Parathyroid adenoma (tissue), 2 donors: Measurements from ENCODE around the gene GRIK2.

Source experiments
- H2AFZ ChIP-seq: fragments of 300-600 bp; sonication (generic); one replicate; pipeline ENCODE4 v1.7.0; 2017; ENCODE audit warnings: antibody characterized with exemption, mild to moderate bottlenecking
- H3K27ac ChIP-seq: fragments of 300-600 bp; sonication (generic); one replicate; pipeline ENCODE4 v1.7.0; 2017
- H3K27me3 ChIP-seq: fragments of 300-600 bp; sonication (generic); one replicate; pipeline ENCODE4 v1.7.0; 2017; ENCODE audit warnings: low read length; ENCODE audit not compliant: control insufficient read depth, insufficient read depth
- H3K36me3 ChIP-seq: fragments of 300-600 bp; sonication (generic); one replicate; pipeline ENCODE4 v1.7.0; 2017; ENCODE audit warnings: low read length; ENCODE audit not compliant: control insufficient read depth, insufficient read depth
- H3K4me1 ChIP-seq: fragments of 300-600 bp; sonication (generic); one replicate; pipeline ENCODE4 v1.7.0; 2017; ENCODE audit warnings: control low read depth
- H3K4me2 ChIP-seq: fragments of 300-600 bp; sonication (generic); one replicate; pipeline ENCODE4 v1.7.0; 2017; ENCODE audit warnings: low read length
- H3K4me3 ChIP-seq: fragments of 300-600 bp; sonication (generic); one replicate; pipeline ENCODE4 v1.7.0; 2017; ENCODE audit warnings: low read depth, low read length
- H3K79me2 ChIP-seq: fragments of 300-600 bp; sonication (generic); one replicate; pipeline ENCODE4 v1.7.0; 2017; ENCODE audit warnings: control low read depth
- H3K9ac ChIP-seq: fragments of 300-600 bp; sonication (generic); one replicate; pipeline ENCODE4 v1.7.0; 2017; ENCODE audit warnings: mild to moderate bottlenecking
- H3K9me3 ChIP-seq: fragments of 300-600 bp; sonication (generic); one replicate; pipeline ENCODE4 v1.7.0; 2017; ENCODE audit warnings: low read length; ENCODE audit not compliant: control insufficient read depth
- TF ChIP-seq, protein P1 (sequence below): fragments of 300-600 bp; sonication (generic); IDR thresholded peaks from one replicate; pipeline ENCODE4 v1.7.0; 2017; ENCODE audit warnings: antibody characterized with exemption, mild to moderate bottlenecking
- donor health status: primary hyperparathyroidism.

GRIK2 gene

DNA sequence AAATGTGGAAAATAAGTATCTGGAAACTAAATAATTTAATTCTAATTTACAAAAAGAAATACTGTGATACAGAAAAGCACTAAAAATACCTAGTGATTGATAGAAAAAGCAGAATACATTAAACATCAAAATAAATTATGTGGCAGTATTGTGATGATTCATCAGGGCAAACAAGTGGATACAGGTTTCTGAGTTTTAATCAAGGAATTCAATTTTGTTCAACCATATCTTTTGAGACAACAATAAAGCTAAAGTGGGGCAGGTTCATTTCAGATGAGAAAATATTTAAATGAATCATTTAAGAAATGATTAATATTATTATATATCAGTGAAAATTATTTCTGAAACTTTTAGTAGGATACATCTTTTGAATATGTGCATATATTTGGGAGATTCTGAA lies 49.8 kb downstream of the GRIK2 start:
- H3K4me2 ChIP-seq: no peak overlapping the region
- no peaks in the 10 kb centered on the region for H3K4me1 ChIP-seq
- no peaks in the 10 kb centered on the region for H3K27me3 ChIP-seq
- TF ChIP-seq, protein P1, sequence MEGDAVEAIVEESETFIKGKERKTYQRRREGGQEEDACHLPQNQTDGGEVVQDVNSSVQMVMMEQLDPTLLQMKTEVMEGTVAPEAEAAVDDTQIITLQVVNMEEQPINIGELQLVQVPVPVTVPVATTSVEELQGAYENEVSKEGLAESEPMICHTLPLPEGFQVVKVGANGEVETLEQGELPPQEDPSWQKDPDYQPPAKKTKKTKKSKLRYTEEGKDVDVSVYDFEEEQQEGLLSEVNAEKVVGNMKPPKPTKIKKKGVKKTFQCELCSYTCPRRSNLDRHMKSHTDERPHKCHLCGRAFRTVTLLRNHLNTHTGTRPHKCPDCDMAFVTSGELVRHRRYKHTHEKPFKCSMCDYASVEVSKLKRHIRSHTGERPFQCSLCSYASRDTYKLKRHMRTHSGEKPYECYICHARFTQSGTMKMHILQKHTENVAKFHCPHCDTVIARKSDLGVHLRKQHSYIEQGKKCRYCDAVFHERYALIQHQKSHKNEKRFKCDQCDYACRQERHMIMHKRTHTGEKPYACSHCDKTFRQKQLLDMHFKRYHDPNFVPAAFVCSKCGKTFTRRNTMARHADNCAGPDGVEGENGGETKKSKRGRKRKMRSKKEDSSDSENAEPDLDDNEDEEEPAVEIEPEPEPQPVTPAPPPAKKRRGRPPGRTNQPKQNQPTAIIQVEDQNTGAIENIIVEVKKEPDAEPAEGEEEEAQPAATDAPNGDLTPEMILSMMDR: no peak
- no peak overlapping the region for H2AFZ ChIP-seq
- H3K9ac ChIP-seq: no peak overlapping the region
- H3K79me2 ChIP-seq: no peaks in the 10 kb centered on the region
- no peak overlapping the region for H3K27ac ChIP-seq
- H3K4me3 ChIP-seq: no peak overlapping the region
- H3K9me3 ChIP-seq: no peaks in the 10 kb centered on the region
- H3K36me3 ChIP-seq: no peaks in the 10 kb centered on the region

DNA sequence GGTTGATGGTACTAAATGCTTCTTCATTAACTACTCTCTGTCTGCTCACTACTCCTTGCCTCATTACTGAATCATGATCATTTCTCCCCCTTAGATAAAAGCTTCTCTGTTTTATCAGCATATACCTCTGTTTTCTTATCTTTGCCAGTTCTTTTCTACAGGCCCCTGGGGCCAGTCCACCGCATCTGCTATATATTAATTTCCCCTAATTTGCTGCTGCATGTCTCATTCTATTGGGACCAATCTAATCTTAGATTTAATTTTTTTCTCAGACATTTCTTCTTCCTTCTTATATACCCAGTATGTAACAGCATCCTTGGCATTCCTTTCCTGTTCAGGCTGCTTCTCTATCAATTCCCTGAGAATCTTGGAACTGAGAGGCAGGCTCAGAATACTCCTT lies 51.2 kb downstream of the GRIK2 start:
- Histone ChIP-seq H3K27me3 (no peaks in the 10 kb centered on the region), H2AFZ (no peak overlapping the region), H3K36me3 (no peaks in the 10 kb centered on the region), H3K4me3 (no peak overlapping the region), H3K4me1 (no peaks in the 10 kb centered on the region), H3K4me2 (no peak overlapping the region), H3K79me2 (no peaks in the 10 kb centered on the region), H3K9me3 (no peaks in the 10 kb centered on the region), H3K27ac (no peak overlapping the region), H3K9ac (no peak overlapping the region)
- TF ChIP-seq, protein P1: no peak

DNA sequence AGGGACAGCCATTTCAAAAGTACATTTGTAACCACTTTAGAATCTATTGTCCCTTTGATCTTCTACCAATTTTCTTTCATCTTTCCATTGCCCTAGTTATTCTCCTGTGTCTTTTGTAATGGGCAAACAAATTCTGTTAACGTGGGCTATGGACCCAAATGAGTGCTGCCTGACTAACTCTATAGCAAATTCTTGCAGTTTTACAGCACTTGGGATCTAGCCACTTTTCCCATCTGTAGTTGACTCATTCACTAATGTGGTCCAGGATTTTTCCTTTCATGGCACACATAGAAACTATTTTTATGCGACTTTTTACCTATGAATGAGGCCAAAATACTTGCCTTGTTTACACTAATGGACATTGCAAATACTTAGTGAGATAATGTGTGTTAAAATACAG lies 52.0 kb downstream of the GRIK2 start:
- no peak overlapping the region for H3K4me2 ChIP-seq
- H3K9ac ChIP-seq: no peak overlapping the region
- TF ChIP-seq, protein P1: no peak
- no peaks in the 10 kb centered on the region for H3K4me1 ChIP-seq
- no peak overlapping the region for H2AFZ ChIP-seq
- H3K9me3 ChIP-seq: no peaks in the 10 kb centered on the region
- no peaks in the 10 kb centered on the region for H3K36me3 ChIP-seq
- no peaks in the 10 kb centered on the region for H3K27me3 ChIP-seq
- H3K4me3 ChIP-seq: no peak overlapping the region
- H3K27ac ChIP-seq: no peak overlapping the region
- no peaks in the 10 kb centered on the region for H3K79me2 ChIP-seq

DNA sequence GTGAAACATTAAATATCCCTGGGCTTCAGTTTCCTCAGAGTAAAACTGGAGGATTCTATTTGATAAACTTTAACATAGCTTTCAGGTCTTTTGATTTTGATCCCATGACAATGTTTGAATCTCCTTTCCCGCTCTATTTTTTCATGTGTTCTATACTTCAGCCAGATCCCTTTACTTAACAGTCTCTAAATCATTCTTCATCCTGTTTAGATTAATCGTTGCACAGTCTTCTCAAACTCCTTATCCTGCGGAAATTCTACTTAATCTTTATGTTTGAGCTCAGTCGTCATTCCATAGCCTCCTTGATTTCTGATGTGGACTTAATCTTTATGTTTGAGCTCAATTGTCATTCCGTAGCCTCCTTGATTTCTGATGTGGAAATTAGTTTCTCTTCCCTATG lies 57.4 kb downstream of the GRIK2 start:
- Histone ChIP-seq H3K9ac (no peak overlapping the region), H3K27me3 (no peaks in the 10 kb centered on the region), H3K27ac (no peak overlapping the region), H3K4me1 (no peaks in the 10 kb centered on the region), H3K9me3 (no peaks in the 10 kb centered on the region), H3K4me2 (no peak overlapping the region), H3K79me2 (no peaks in the 10 kb centered on the region), H3K4me3 (no peak overlapping the region), H2AFZ (no peak overlapping the region), H3K36me3 (no peaks in the 10 kb centered on the region)
- TF ChIP-seq, protein P1: no peak

DNA sequence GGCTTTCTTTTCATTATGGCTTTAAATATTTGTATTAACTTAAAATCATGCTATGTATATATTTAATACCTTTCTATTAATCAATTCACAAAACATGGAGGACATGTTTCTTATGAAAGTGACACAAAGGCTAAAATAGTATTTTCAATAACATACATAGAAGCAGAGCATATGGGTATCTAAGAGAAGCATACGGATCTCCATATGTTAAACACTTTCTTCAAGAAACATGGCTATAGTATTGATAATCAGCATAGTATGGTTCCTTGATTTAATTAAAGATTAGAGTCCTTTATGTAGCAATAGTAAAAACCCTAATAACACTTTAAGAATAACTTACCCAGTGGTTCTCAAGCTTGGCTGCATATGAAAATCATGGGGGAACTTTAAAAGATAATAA lies 58.5 kb downstream of the GRIK2 start:
- Histone ChIP-seq H3K9ac (no peak overlapping the region), H3K79me2 (no peaks in the 10 kb centered on the region), H3K4me2 (no peak overlapping the region), H3K27ac (no peak overlapping the region), H3K4me1 (no peaks in the 10 kb centered on the region), H3K27me3 (no peaks in the 10 kb centered on the region), H3K9me3 (no peaks in the 10 kb centered on the region), H3K4me3 (no peak overlapping the region), H2AFZ (no peak overlapping the region), H3K36me3 (no peaks in the 10 kb centered on the region)
- TF ChIP-seq, protein P1: no peak
